HG02885 (cell line): ENCODE measurements around the gene CCNY.

ENCODE experiments used
- ATAC-seq: cut with Tn5 transposase; IDR thresholded peaks from one replicate; pipeline ENCODE4 v1.9.1; 2021; ENCODE audit warnings: mild to moderate bottlenecking; ENCODE audit not compliant: unreplicated experiment, poor library complexity

Gene CCNY

GRCh38 chr10:35466170-35466569 is 129.9 kb downstream of the CCNY start:
- no peak for ATAC-seq

- no peak for ATAC-seq
Observed at GRCh38 chr10:35466661-35467060, 130.4 kb downstream of the CCNY start.

GRCh38 chr10:35467186-35467585 is 130.9 kb downstream of the CCNY start:
- no peak for ATAC-seq

GRCh38 chr10:35470248-35470924 is 134.1 kb downstream of the CCNY start:
- no peak for ATAC-seq

GRCh38 chr10:35470925-35471315 is 134.6 kb downstream of the CCNY start:
- ATAC-seq, result no peak

- no peak for ATAC-seq
Observed at GRCh38 chr10:35471435-35471834, 135.1 kb downstream of the CCNY start.

GRCh38 chr10:35480142-35480541 is 143.8 kb downstream of the CCNY start:
- no peak for ATAC-seq

GRCh38 chr10:35481413-35481812 is 145.1 kb downstream of the CCNY start:
- ATAC-seq, result no peak

- no peak for ATAC-seq
Observed at GRCh38 chr10:35486297-35486990, 150.1 kb downstream of the CCNY start.

- no peak for ATAC-seq
Observed at GRCh38 chr10:35487336-35488034, 151.2 kb downstream of the CCNY start.

- no peak for ATAC-seq
Observed at GRCh38 chr10:35488228-35488627, 151.9 kb downstream of the CCNY start.

- no peak for ATAC-seq
Observed at GRCh38 chr10:35492386-35493195, 156.3 kb downstream of the CCNY start.

- ATAC-seq, result no peak
Observed at GRCh38 chr10:35493196-35494118, 157.1 kb downstream of the CCNY start.

GRCh38 chr10:35495521-35496119 is 159.3 kb downstream of the CCNY start:
- peak; percentile 47 for ATAC-seq

GRCh38 chr10:35497909-35498308 is 161.6 kb downstream of the CCNY start:
- ATAC-seq, result no peak

- peak; percentile 89 for ATAC-seq
Observed at GRCh38 chr10:35498693-35499092, 162.4 kb downstream of the CCNY start.

GRCh38 chr10:35501923-35502322 is 165.6 kb downstream of the CCNY start:
- no peak for ATAC-seq

- no peak for ATAC-seq
Observed at GRCh38 chr10:35502692-35503091, 166.4 kb downstream of the CCNY start.

- no peak for ATAC-seq
Observed at GRCh38 chr10:35503578-35503977, 167.3 kb downstream of the CCNY start.
